Measurements from ENCODE around the gene LRRC42.

LRRC42 gene

GRCh38 chr1:53956308-53957168 lies 10.4 kb downstream of the LRRC42 start:
- H3K4me3 ChIP-seq (ENCODE audit: control insufficient read depth, low read depth, low read length) = no peak overlapping the region
- DNase-seq (ENCODE audit: low read depth) = peak; percentile 38
- TF ChIP-seq CTCF (conservative IDR thresholded peaks at IDR 0.05; ENCODE audit: control insufficient read depth, insufficient read depth, low read depth, low read length) = no peak

- H3K4me3 ChIP-seq (ENCODE audit: control insufficient read depth, low read depth, low read length) = no peak overlapping the region
- no peak for TF ChIP-seq CTCF (conservative IDR thresholded peaks at IDR 0.05; ENCODE audit: control insufficient read depth, insufficient read depth, low read depth, low read length)
- DNase-seq (ENCODE audit: low read depth) = no peak
Measured at GRCh38 chr1:53957194-53957818, 11.2 kb downstream of the LRRC42 start.

GRCh38 chr1:53959664-53960250 lies 13.6 kb downstream of the LRRC42 start:
- DNase-seq (ENCODE audit: low read depth) = no peak
- no peak overlapping the region for H3K4me3 ChIP-seq (ENCODE audit: control insufficient read depth, low read depth, low read length)
- TF ChIP-seq CTCF (conservative IDR thresholded peaks at IDR 0.05; ENCODE audit: control insufficient read depth, insufficient read depth, low read depth, low read length) = peak; percentile 56

- no peak for TF ChIP-seq CTCF (conservative IDR thresholded peaks at IDR 0.05; ENCODE audit: control insufficient read depth, insufficient read depth, low read depth, low read length)
- no peak overlapping the region for H3K4me3 ChIP-seq (ENCODE audit: control insufficient read depth, low read depth, low read length)
- no peak for DNase-seq (ENCODE audit: low read depth)
Measured at GRCh38 chr1:53962395-53962794, 16.2 kb downstream of the LRRC42 start.

GRCh38 chr1:53963460-53963859 lies 17.3 kb downstream of the LRRC42 start:
- TF ChIP-seq CTCF (conservative IDR thresholded peaks at IDR 0.05; ENCODE audit: control insufficient read depth, insufficient read depth, low read depth, low read length) = no peak
- no peak for DNase-seq (ENCODE audit: low read depth)
- H3K4me3 ChIP-seq (ENCODE audit: control insufficient read depth, low read depth, low read length) = no peak overlapping the region

GRCh38 chr1:53964109-53964508 lies 18.0 kb downstream of the LRRC42 start:
- no peak for DNase-seq (ENCODE audit: low read depth)
- no peak overlapping the region for H3K4me3 ChIP-seq (ENCODE audit: control insufficient read depth, low read depth, low read length)
- TF ChIP-seq CTCF (conservative IDR thresholded peaks at IDR 0.05; ENCODE audit: control insufficient read depth, insufficient read depth, low read depth, low read length) = no peak

Measured in fibroblast of mammary gland (primary cell).